GM18870 (cell line): ENCODE measurements around the gene LAMC2.
"Not testable (repeated sequence)": the region's sequence is repeated elsewhere in the genome, so short reads cannot be mapped to it uniquely, and the experiment has no call there.

ENCODE experiments used
- ATAC-seq: cut with Tn5 transposase; IDR thresholded peaks from one replicate; pipeline ENCODE4 v1.9.1; 2021; ENCODE audit warnings: moderate library complexity; ENCODE audit not compliant: unreplicated experiment

LAMC2 gene

GRCh38 chr1:183185941-183186490, at the start of gene LAMC2:
TSS of gene LAMC2 (plus strand) at chr1:183186264. CDS start at chr1:183186353, 89 bp downstream.
- no peak for ATAC-seq

GRCh38 chr1:183137782-183138181, 48.3 kb upstream of the LAMC2 start:
- ATAC-seq = no peak

GRCh38 chr1:183138301-183138700, 47.8 kb upstream of the LAMC2 start:
- no peak for ATAC-seq

- ATAC-seq = no peak
Observed at GRCh38 chr1:183139281-183139942, 46.7 kb upstream of the LAMC2 start.

- ATAC-seq = no peak
Observed at GRCh38 chr1:183140633-183141032, 45.4 kb upstream of the LAMC2 start.

GRCh38 chr1:183142171-183142570, 43.9 kb upstream of the LAMC2 start:
- ATAC-seq = no peak

- ATAC-seq = no peak
Observed at GRCh38 chr1:183143576-183144315, 42.3 kb upstream of the LAMC2 start.

- ATAC-seq = no peak
Observed at GRCh38 chr1:183144752-183145151, 41.3 kb upstream of the LAMC2 start.

- no peak for ATAC-seq
Observed at GRCh38 chr1:183147735-183148134, 38.3 kb upstream of the LAMC2 start.

GRCh38 chr1:183148599-183148998, 37.5 kb upstream of the LAMC2 start:
- ATAC-seq = no peak

GRCh38 chr1:183149273-183149672, 36.8 kb upstream of the LAMC2 start:
- ATAC-seq = no peak

GRCh38 chr1:183150032-183150431, 36.0 kb upstream of the LAMC2 start:
- ATAC-seq = not testable (repeated sequence)

GRCh38 chr1:183150445-183150844, 35.6 kb upstream of the LAMC2 start:
- ATAC-seq = no peak

- no peak for ATAC-seq
Observed at GRCh38 chr1:183152180-183152579, 33.9 kb upstream of the LAMC2 start.

- no peak for ATAC-seq
Observed at GRCh38 chr1:183155939-183156338, 30.1 kb upstream of the LAMC2 start.

- ATAC-seq = no peak
Observed at GRCh38 chr1:183159960-183160359, 26.1 kb upstream of the LAMC2 start.

- no peak for ATAC-seq
Observed at GRCh38 chr1:183161391-183161790, 24.7 kb upstream of the LAMC2 start.

- ATAC-seq = no peak
Observed at GRCh38 chr1:183163316-183163715, 22.7 kb upstream of the LAMC2 start.

- ATAC-seq = no peak
Observed at GRCh38 chr1:183164340-183164739, 21.7 kb upstream of the LAMC2 start.

GRCh38 chr1:183164963-183165362, 21.1 kb upstream of the LAMC2 start:
- ATAC-seq = no peak

- no peak for ATAC-seq
Observed at GRCh38 chr1:183165456-183165855, 20.6 kb upstream of the LAMC2 start.

- ATAC-seq = no peak
Observed at GRCh38 chr1:183166454-183166853, 19.6 kb upstream of the LAMC2 start.
